Stimulated activated CD8-positive, alpha-beta memory T cell treated with anti-CD3 and anti-CD28 coated beads, Interleukin-4, amount 100 ng/mL, for 24 hours (primary cell): Measurements from ENCODE around the gene ADCY7.
"Not testable (repeated sequence)": the region's sequence is repeated elsewhere in the genome, so short reads cannot be mapped to it uniquely, and the experiment has no call there.

Experiments used
- DNase-seq: peaks from one replicate; pipeline ENCODE4 v3.0.0-alpha.2; 2020; ENCODE audit warnings: low read depth

The ADCY7 gene

GRCh38 chr16:50338371-50339231 is 72.2 kb downstream of the ADCY7 start:
- DNase-seq, result no peak

GRCh38 chr16:50340578-50340977 is 74.2 kb downstream of the ADCY7 start:
- DNase-seq, result no peak

- DNase-seq, result not testable (repeated sequence)
Measured at GRCh38 chr16:50343566-50343965, 77.2 kb downstream of the ADCY7 start.

- DNase-seq, result not testable (repeated sequence)
Measured at GRCh38 chr16:50345210-50345609, 78.9 kb downstream of the ADCY7 start.

GRCh38 chr16:50351116-50351515 is 84.8 kb downstream of the ADCY7 start:
- DNase-seq, result no peak

- DNase-seq, result no peak
Measured at GRCh38 chr16:50351952-50352351, 85.6 kb downstream of the ADCY7 start.

- DNase-seq, result no peak
Measured at GRCh38 chr16:50354082-50354481, 87.7 kb downstream of the ADCY7 start.

GRCh38 chr16:50354629-50355456 is 88.5 kb downstream of the ADCY7 start:
- no peak for DNase-seq

GRCh38 chr16:50359626-50360025 is 93.3 kb downstream of the ADCY7 start:
- no peak for DNase-seq

GRCh38 chr16:50360033-50360778 is 93.9 kb downstream of the ADCY7 start:
- no peak for DNase-seq

- no peak for DNase-seq
Measured at GRCh38 chr16:50360779-50361178, 94.4 kb downstream of the ADCY7 start.

GRCh38 chr16:50363656-50364055 is 97.3 kb downstream of the ADCY7 start:
- DNase-seq, result no peak

- DNase-seq, result no peak
Measured at GRCh38 chr16:50365791-50366575, 99.6 kb downstream of the ADCY7 start.
